H9 (cell line): ENCODE data around the gene LAGE3. TPM values are rescaled to one million over a fixed set of nuclear protein-coding genes. Genes with fewer than 3 reads are reported as not detected.

Experiments
- DNase-seq: peaks from one replicate; pipeline ENCODE4 v3.0.0-alpha.2; 2017
- H2AFZ ChIP-seq: one replicate; pipeline ENCODE4 v1.6.1; 2013; ENCODE audit warnings: mild to moderate bottlenecking, low read length, control low read depth, moderate library complexity
- H2AK5ac ChIP-seq: 2 replicates; pipeline ENCODE4 v1.6.1; 2013; ENCODE audit warnings: low read length, control low read depth, mixed read lengths; ENCODE audit not compliant: insufficient read length
- H2BK120ac ChIP-seq: one replicate; pipeline ENCODE4 v1.6.1; 2013; ENCODE audit warnings: low read depth, mild to moderate bottlenecking, low read length, control low read depth, inconsistent platforms; ENCODE audit not compliant: poor library complexity, severe bottlenecking
- H2BK12ac ChIP-seq: 2 replicates; pipeline ENCODE4 v1.6.1; 2013; ENCODE audit warnings: low read length, control low read depth, mixed read lengths, low read depth; ENCODE audit not compliant: insufficient read length
- H2BK15ac ChIP-seq: 2 replicates; pipeline ENCODE4 v1.6.1; 2013; ENCODE audit warnings: low read depth, low read length, control low read depth
- H2BK20ac ChIP-seq: one replicate; pipeline ENCODE4 v1.6.1; 2013; ENCODE audit warnings: low read depth, mild to moderate bottlenecking, low read length, control low read depth, inconsistent platforms; ENCODE audit not compliant: poor library complexity, severe bottlenecking
- H2BK5ac ChIP-seq: 2 replicates; pipeline ENCODE4 v1.6.1; 2013; ENCODE audit warnings: low read length, control low read depth, mixed read lengths; ENCODE audit not compliant: insufficient read length
- H3K14ac ChIP-seq: 2 replicates; pipeline ENCODE4 v1.6.1; 2013; ENCODE audit warnings: low read length, control low read depth; ENCODE audit not compliant: insufficient read depth
- H3K18ac ChIP-seq: 2 replicates; pipeline ENCODE4 v1.6.1; 2013; ENCODE audit warnings: low read depth, mild to moderate bottlenecking, mixed read lengths, low read length, control low read depth; ENCODE audit not compliant: insufficient read length
- H3K23ac ChIP-seq: 2 replicates; pipeline ENCODE4 v1.6.1; 2013; ENCODE audit warnings: low read length, control low read depth, mixed read lengths, low read depth; ENCODE audit not compliant: insufficient read length
- H3K23me2 ChIP-seq: 2 replicates; pipeline ENCODE4 v1.6.1; 2013; ENCODE audit warnings: low read depth, mild to moderate bottlenecking, mixed read lengths, low read length, control low read depth; ENCODE audit not compliant: insufficient read length, poor library complexity, severe bottlenecking
- H3K27ac ChIP-seq: 2 replicates; pipeline ENCODE4 v1.5.1; 2013; ENCODE audit warnings: low read length, control low read depth, mixed read lengths, low read depth; ENCODE audit not compliant: insufficient read length
- H3K27me3 ChIP-seq: 2 replicates; pipeline ENCODE4 v1.6.1; 2013; ENCODE audit warnings: low read length, control low read depth, inconsistent platforms; ENCODE audit not compliant: insufficient read depth
- H3K4ac ChIP-seq: 2 replicates; pipeline ENCODE4 v1.6.1; 2013; ENCODE audit warnings: low read depth, mild to moderate bottlenecking, control low read depth, inconsistent platforms, low read length, moderate library complexity
- H3K4me1 ChIP-seq: 2 replicates; pipeline ENCODE4 v1.6.1; 2013; ENCODE audit warnings: low read length, control low read depth, inconsistent platforms; ENCODE audit not compliant: insufficient read depth
- H3K4me2 ChIP-seq: 2 replicates; pipeline ENCODE4 v1.6.1; 2013; ENCODE audit warnings: low read length, control low read depth, mixed read lengths; ENCODE audit not compliant: insufficient read length, insufficient read depth
- H3K56ac ChIP-seq: 2 replicates; pipeline ENCODE4 v1.6.1; 2013; ENCODE audit warnings: low read depth, mild to moderate bottlenecking, mixed read lengths, low read length, control low read depth; ENCODE audit not compliant: insufficient read length
- H3K79me1 ChIP-seq: 2 replicates; pipeline ENCODE4 v1.6.1; 2013; ENCODE audit warnings: low read depth, mild to moderate bottlenecking, moderate library complexity, low read length, control low read depth, inconsistent platforms; ENCODE audit not compliant: insufficient read depth, poor library complexity, severe bottlenecking
- H3K79me2 ChIP-seq: 2 replicates; pipeline ENCODE4 v1.6.1; 2013; ENCODE audit warnings: low read length, control low read depth, inconsistent platforms; ENCODE audit not compliant: insufficient read depth
- H3K9ac ChIP-seq: 2 replicates; pipeline ENCODE4 v1.6.1; 2013; ENCODE audit warnings: low read length, control low read depth, mixed read lengths; ENCODE audit not compliant: insufficient read length; ENCODE audit errors: extremely low read depth
- H3K9me3 ChIP-seq: one replicate; pipeline ENCODE4 v1.6.1; 2013; ENCODE audit warnings: low read depth, low read length, inconsistent platforms; ENCODE audit not compliant: control insufficient read depth
- H3T11ph ChIP-seq: one replicate; pipeline ENCODE4 v1.6.1; 2013; ENCODE audit warnings: mild to moderate bottlenecking, low read length, control low read depth, inconsistent platforms
- H4K20me1 ChIP-seq: one replicate; pipeline ENCODE4 v1.6.1; 2013; ENCODE audit not compliant: control insufficient read depth, insufficient read length, insufficient read depth
- H4K5ac ChIP-seq: 2 replicates; pipeline ENCODE4 v1.6.1; 2013; ENCODE audit warnings: low read depth, mild to moderate bottlenecking, mixed read lengths, low read length, control low read depth; ENCODE audit not compliant: insufficient read length
- H4K8ac ChIP-seq: replicated peaks from 2 replicates; pipeline ENCODE4 v1.6.1; 2013; ENCODE audit warnings: low read length, control low read depth, mixed read lengths, low read depth; ENCODE audit not compliant: insufficient read length
- H4K91ac ChIP-seq: 2 replicates; pipeline ENCODE4 v1.6.1; 2013; ENCODE audit warnings: low read depth, mild to moderate bottlenecking, moderate library complexity, mixed read lengths, low read length, control low read depth; ENCODE audit not compliant: insufficient read length
- H3K27ac Mint-ChIP-seq, 3 experiments: 2 replicates in 2 of 3; 3 replicates in 1 of 3; pipeline ENCODE4 v1.8.0; 2020 to 2021; ENCODE audit warnings: mixed read lengths in 3 of 3, mild to moderate bottlenecking in 1 of 3, moderate library complexity in 1 of 3
- H3K27me3 Mint-ChIP-seq: 2 replicates; pipeline ENCODE4 v1.8.0; 2021; ENCODE audit warnings: low read depth, mild to moderate bottlenecking, moderate library complexity, mixed read lengths
- H3K36me3 Mint-ChIP-seq, 3 experiments: 2 replicates in 2 of 3; 3 replicates in 1 of 3; pipeline ENCODE4 v1.8.0; 2020 to 2021; ENCODE audit warnings: low read depth in 3 of 3, mixed read lengths in 3 of 3; ENCODE audit not compliant: insufficient read depth in 1 of 3
- H3K4me1 Mint-ChIP-seq, 2 experiments: 2 replicates each; pipeline ENCODE4 v1.8.0; 2020; ENCODE audit warnings: mixed read lengths in 2 of 2
- H3K4me3 Mint-ChIP-seq, 2 experiments: 2 replicates in 1 of 2; 3 replicates in 1 of 2; pipeline ENCODE4 v1.8.0; 2020 to 2021; ENCODE audit warnings: mild to moderate bottlenecking in 2 of 2, mixed read lengths in 2 of 2, moderate library complexity in 1 of 2
- H3K9me3 Mint-ChIP-seq, 2 experiments: 2 replicates in 1 of 2; 3 replicates in 1 of 2; pipeline ENCODE4 v1.8.0; 2020; ENCODE audit warnings: mild to moderate bottlenecking in 2 of 2, mixed read lengths in 2 of 2, moderate library complexity in 1 of 2
- CTCF ChIP-seq: fragments of 200-600 bp; sonication (generic); conservative IDR thresholded peaks from 3 replicates; pipeline ENCODE4 v1.8.0; 2021; ENCODE audit warnings: antibody characterized with exemption, mild to moderate bottlenecking
- WGBS: extraction: QIAGEN DNeasy Blood & Tissue Kit; methylation state at CpG from one replicate; pipeline ENCODE4 v1.1.7; 2013; ENCODE audit warnings: missing lambda C conversion rate, low lambda C conversion rate, mixed read lengths; ENCODE audit not compliant: insufficient read length; ENCODE audit errors: extremely low coverage; 5-methylcytosine and 5-hydroxymethylcytosine counted together
- total RNA-seq: library from RNA; stranded (reverse); gene quantifications from 2 replicates; pipeline ENCODE4 v1.2.1, GENCODE V29; 2021

The LAGE3 gene
- total RNA-seq, 1 experiment from 2014 or later, result 32.5 TPM

GRCh38 chrX:154431341-154431740, 47.7 kb downstream of the LAGE3 start:
- no peak overlapping the region for H2BK120ac ChIP-seq
- no peak overlapping the region for H3T11ph ChIP-seq
- H2AFZ ChIP-seq, result no peak overlapping the region

More at GRCh38 chrX:154431341-154431740, 47.7 kb downstream of the LAGE3 start:
- Histone ChIP-seq H3K4me2 (no peak overlapping the region), H3K79me1 (no peaks in the 10 kb centered on the region), H3K23ac (no peak overlapping the region), H3K27ac (no peak overlapping the region), H3K4ac (no peak overlapping the region), H3K18ac (no peak overlapping the region), H3K23me2 (no peaks in the 10 kb centered on the region), H2BK12ac (no peak overlapping the region), H4K8ac (no peak overlapping the region), H3K14ac (no peak overlapping the region), H4K91ac (no peak overlapping the region), H3K27me3 (no peaks in the 10 kb centered on the region), H4K20me1 (no peaks in the 10 kb centered on the region), H2BK5ac (no peak overlapping the region), H3K9ac (no peak overlapping the region), H2BK15ac (no peak overlapping the region), H3K4me1 (no peaks in the 10 kb centered on the region), H3K9me3 (peaks cover 39% of the 10 kb centered on the region), H4K5ac (no peak overlapping the region), H3K56ac (no peak overlapping the region), H2BK20ac (no peak overlapping the region), H2AK5ac (no peak overlapping the region), H3K79me2 (no peaks in the 10 kb centered on the region)
- TF ChIP-seq CTCF, result no peak
- H3K36me3 Mint-ChIP-seq, result peaks cover 15 to 51% (median 43%) of the 10 kb centered on the region in 3 experiments
- peaks cover 10 to 25% of the 10 kb centered on the region in 2 experiments for H3K4me1 Mint-ChIP-seq
- no peaks in the 10 kb centered on the region for H3K27me3 Mint-ChIP-seq
- no CpG with 5 or more reads among the region's 5 CpGs for WGBS
- H3K4me3 Mint-ChIP-seq, result no peak overlapping the region
- peaks cover 76 to 86% of the 10 kb centered on the region in 2 experiments for H3K9me3 Mint-ChIP-seq
- 0 out of 7 replicates have a peak overlapping the region, but pooled peaks of 1 of the 3 experiments have one; percentile 19 for H3K27ac Mint-ChIP-seq
- DNase-seq, result no peak
